HepG2 (cell line): ENCODE results near the gene DPH1. TPM values are rescaled to one million over a fixed set of nuclear protein-coding genes. Genes with fewer than 3 reads are reported as not detected.
A peak's percentile ranks its signal among the peaks of the same experiment; 100 is the strongest.

ENCODE experiments used
- ATAC-seq: fragments of 200-7000 bp; cut with Tn5 transposase; 3 replicates; pipeline ENCODE4 v1.9.1; 2020; ENCODE audit warnings: mild to moderate bottlenecking, moderate library complexity
- BruUV-seq: library from RNA; stranded (reverse); fragments of 400-500 nt; replicated peaks from 2 replicates; lab custom pipeline; 2021; lab: Mats Ljungman, UMichigan
- CTCF ChIA-PET: fragments of 300-600 bp; formaldehyde crosslinking; extraction: SDS; loops from one replicate; lab custom pipeline; 2021; ENCODE audit warnings: low total read pairs, inconsistent platforms, low intra/inter-chr PET ratio; lab: Yijun Ruan, JAX
- POLR2A ChIA-PET: fragments of 350-600 bp; sonication (Branson Sonifier 250); formaldehyde crosslinking; loops from one replicate; lab custom pipeline; 2020; ENCODE audit warnings: antibody characterized with exemption, inconsistent platforms; lab: Yijun Ruan, JAX
- DNase-seq: peaks from one replicate; pipeline ENCODE4 v3.0.0-alpha.2; 2015; ENCODE audit warnings: low spot score
- FAIRE-seq: peaks from 3 replicates; lab custom pipeline; 2011; peaks lifted over from hg19 to GRCh38; lab: Jason Lieb, UNC
- H2AFZ ChIP-seq: one replicate; pipeline ENCODE4 v1.6.1; 2011; ENCODE audit warnings: low read length, inconsistent platforms
- H3K27ac ChIP-seq: fragments of 300-600 bp; 3 replicates; pipeline ENCODE4 v1.8.0; 2011; ENCODE audit warnings: mixed run types, mild to moderate bottlenecking, mixed read lengths, low read length, inconsistent platforms; ENCODE audit not compliant: insufficient read depth; ENCODE audit errors: extremely low read length
- H3K27me3 ChIP-seq, 2 experiments: fragments of 200-600 bp in 1 of 2; 2 replicates in 1 of 2; 3 replicates in 1 of 2; pipeline versions ENCODE4 v1.6.0 to v1.8.0; 2011; ENCODE audit warnings: low read length in 2 of 2, mild to moderate bottlenecking in 2 of 2, moderate library complexity in 2 of 2, inconsistent platforms in 1 of 2; ENCODE audit not compliant: insufficient read depth in 2 of 2, control insufficient read depth in 1 of 2
- H3K36me3 ChIP-seq, 2 experiments: fragments of 200-600 bp in 1 of 2; replicated peaks in 1 of 2; 2 replicates in 1 of 2; 3 replicates in 1 of 2; pipeline versions ENCODE4 v1.5.1 to v1.8.0; 2011; ENCODE audit warnings: low read length in 2 of 2, inconsistent platforms in 1 of 2; ENCODE audit not compliant: insufficient read depth in 2 of 2, control insufficient read depth in 1 of 2
- H3K4me1 ChIP-seq: 2 replicates; pipeline ENCODE4 v1.5.1; 2012; ENCODE audit warnings: low read length, inconsistent platforms; ENCODE audit not compliant: insufficient read depth
- H3K4me2 ChIP-seq: 2 replicates; pipeline ENCODE4 v1.6.0; 2011; ENCODE audit warnings: low read depth, low read length, inconsistent platforms
- H3K4me3 ChIP-seq, 3 experiments: fragments of 200-600 bp in 1 of 3; sonication (generic), shearing (Covaris generic) in 1 of 3; replicated peaks in 1 of 3; 2 replicates each; pipeline ENCODE4 v1.5.1; 2011 to 2016; ENCODE audit warnings: low read length in 3 of 3, inconsistent platforms in 2 of 3, low read depth in 2 of 3, mild to moderate bottlenecking in 2 of 3, control low read depth in 1 of 3, mixed read lengths in 1 of 3; ENCODE audit not compliant: insufficient read depth in 1 of 3
- H3K79me2 ChIP-seq: one replicate; pipeline ENCODE4 v1.6.1; 2011; ENCODE audit warnings: low read length, inconsistent platforms; ENCODE audit not compliant: insufficient read depth
- H3K9ac ChIP-seq: 2 replicates; pipeline ENCODE4 v1.6.0; 2011; ENCODE audit warnings: mild to moderate bottlenecking, low read depth, low read length, inconsistent platforms; ENCODE audit not compliant: insufficient read depth
- H3K9me3 ChIP-seq: 2 replicates; pipeline ENCODE4 v1.5.1; 2012; ENCODE audit warnings: mild to moderate bottlenecking, low read length
- H4K20me1 ChIP-seq: 2 replicates; pipeline ENCODE4 v1.6.0; 2011; ENCODE audit warnings: inconsistent platforms, mild to moderate bottlenecking, low read length, moderate library complexity; ENCODE audit not compliant: insufficient read depth
- HNRNPL ChIP-seq: fragments of 200-400 bp; formaldehyde crosslinking; IDR thresholded peaks from 2 replicates; pipeline ENCODE4 v1.6.1; 2017; ENCODE audit warnings: mild to moderate bottlenecking, low read depth, low read length
- NFE2L2 ChIP-seq: fragments of 150-350 bp; IDR thresholded peaks from 2 replicates; pipeline ENCODE4 v1.6.1; 2014; ENCODE audit warnings: low read length
- SMAD9 ChIP-seq: sonication (generic); formaldehyde crosslinking; IDR thresholded peaks from 2 replicates; pipeline ENCODE4 v1.5.1; 2020; ENCODE audit warnings: mild to moderate bottlenecking, missing genetic modification reagents
- ZBTB20 ChIP-seq: sonication (generic); formaldehyde crosslinking; IDR thresholded peaks from 2 replicates; pipeline ENCODE4 v1.8.1; 2023; ENCODE audit warnings: missing genetic modification reagents, low read depth, mild to moderate bottlenecking, borderline replicate concordance
- ZBTB21 ChIP-seq: sonication (generic); formaldehyde crosslinking; IDR thresholded peaks from 2 replicates; pipeline ENCODE4 v1.4.0; 2020; ENCODE audit warnings: missing genetic modification reagents
- ZNF615 ChIP-seq: sonication (generic); formaldehyde crosslinking; IDR thresholded peaks from 2 replicates; pipeline ENCODE4 v1.5.0; 2020; ENCODE audit warnings: mild to moderate bottlenecking, missing genetic modification reagents, borderline replicate concordance
- WGBS: methylation state at CpG from one replicate; pipeline ENCODE4 v1.1.6; 2017; ENCODE audit warnings: low lambda C conversion rate; 5-methylcytosine and 5-hydroxymethylcytosine counted together
- in situ Hi-C: cut with HindIII; loops from 2 replicates; pipeline ENCODE4 v1.10.0; 2017; ENCODE audit warnings: low pct_unique_long_range_greater_than_20kb; ENCODE audit not compliant: extremely low pct_ligation_motif_present
- intact Hi-C: fragments of 100-400 bp; cut with micrococcal nuclease; formaldehyde crosslinking; loops from one replicate; pipeline ENCODE4 v1.10.0; 2022; ENCODE audit not compliant: unreplicated experiment
- polyA plus RNA-seq, 8 experiments: library from polyadenylated mRNA; depleted of rRNA in 3 of 8; stranded (reverse) in 7 of 8; unstranded in 1 of 8; fragments of >200 nt; fragmentation: Illumina TruSeq in 4 of 8; extraction: Trizol in 4 of 8; gene quantifications; 2 replicates each; pipeline versions ENCODE4 v1.2.1 to v1.2.3, GENCODE V29; 2011 to 2016; ENCODE audit warnings: low read depth in 4 of 8, missing spikeins in 1 of 8, mixed read lengths in 1 of 8; ENCODE audit not compliant: insufficient read depth in 1 of 8
- total RNA-seq, 5 experiments: library from RNA; depleted of rRNA; stranded (reverse); fragments of >200 nt; fragmentation: Illumina TruSeq; extraction: Trizol; gene quantifications; 2 replicates each; pipeline ENCODE4 v1.2.3, GENCODE V29; 2016; ENCODE audit warnings: low read depth in 1 of 5
- TF ChIP-seq, protein P1 (sequence below): fragments of 450-650 bp; IDR thresholded peaks from 2 replicates; pipeline ENCODE4 v1.6.1; 2017
- TF ChIP-seq, protein P2 (sequence below): sonication (generic); formaldehyde crosslinking; IDR thresholded peaks from 2 replicates; pipeline ENCODE4 v1.8.0; 2022; ENCODE audit warnings: low read depth, missing genetic modification reagents
- TF ChIP-seq, protein P3 (sequence below): sonication (generic); formaldehyde crosslinking; IDR thresholded peaks from 2 replicates; pipeline ENCODE4 v1.5.0; 2020; ENCODE audit warnings: missing genetic modification reagents, mild to moderate bottlenecking, borderline replicate concordance

The DPH1 gene
- total and polyA plus RNA-seq, 2 of the 13 experiments (the other 11 are each of a cell fraction or from before 2014, with no cell fraction given): 25.3 to 42.8 TPM

DNA sequence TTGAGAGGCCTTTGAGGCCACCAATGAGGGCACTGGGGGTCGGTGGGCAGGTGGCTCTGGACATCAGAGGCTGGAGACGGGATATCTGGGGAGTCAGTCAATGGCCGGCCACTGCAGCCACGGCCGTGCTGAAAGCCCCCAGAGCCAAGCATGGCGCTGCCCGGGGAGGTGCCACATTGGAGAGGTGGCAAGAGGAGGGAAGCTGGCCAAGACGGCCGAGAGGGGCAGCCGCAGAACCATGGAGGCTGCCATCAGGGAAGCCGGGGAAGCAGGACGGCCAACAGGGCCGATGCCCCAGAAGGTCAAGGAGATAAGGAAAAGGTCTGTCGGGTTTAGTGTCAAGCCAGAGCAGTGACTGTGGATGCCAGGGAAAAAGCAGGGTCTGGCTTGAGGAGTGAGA lies 14.6 kb upstream of the DPH1 start:
- no peaks in the 10 kb centered on the region for H4K20me1 ChIP-seq
- no peak overlapping the region for H2AFZ ChIP-seq
- no TSS peak for BruUV-seq
- TF ChIP-seq, protein P1, sequence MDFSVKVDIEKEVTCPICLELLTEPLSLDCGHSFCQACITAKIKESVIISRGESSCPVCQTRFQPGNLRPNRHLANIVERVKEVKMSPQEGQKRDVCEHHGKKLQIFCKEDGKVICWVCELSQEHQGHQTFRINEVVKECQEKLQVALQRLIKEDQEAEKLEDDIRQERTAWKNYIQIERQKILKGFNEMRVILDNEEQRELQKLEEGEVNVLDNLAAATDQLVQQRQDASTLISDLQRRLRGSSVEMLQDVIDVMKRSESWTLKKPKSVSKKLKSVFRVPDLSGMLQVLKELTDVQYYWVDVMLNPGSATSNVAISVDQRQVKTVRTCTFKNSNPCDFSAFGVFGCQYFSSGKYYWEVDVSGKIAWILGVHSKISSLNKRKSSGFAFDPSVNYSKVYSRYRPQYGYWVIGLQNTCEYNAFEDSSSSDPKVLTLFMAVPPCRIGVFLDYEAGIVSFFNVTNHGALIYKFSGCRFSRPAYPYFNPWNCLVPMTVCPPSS: no peak
- TF ChIP-seq ZBTB20 (CRISPR knock-in tag) (no peak), ZBTB21 (CRISPR knock-in tag) (no peak), SMAD9 (CRISPR knock-in tag) (no peak), NFE2L2 (no peak), HNRNPL (0 out of 2 replicates have a peak, but pooled peaks have one; percentile 33), ZNF615 (no peak)
- TF ChIP-seq, protein P2, sequence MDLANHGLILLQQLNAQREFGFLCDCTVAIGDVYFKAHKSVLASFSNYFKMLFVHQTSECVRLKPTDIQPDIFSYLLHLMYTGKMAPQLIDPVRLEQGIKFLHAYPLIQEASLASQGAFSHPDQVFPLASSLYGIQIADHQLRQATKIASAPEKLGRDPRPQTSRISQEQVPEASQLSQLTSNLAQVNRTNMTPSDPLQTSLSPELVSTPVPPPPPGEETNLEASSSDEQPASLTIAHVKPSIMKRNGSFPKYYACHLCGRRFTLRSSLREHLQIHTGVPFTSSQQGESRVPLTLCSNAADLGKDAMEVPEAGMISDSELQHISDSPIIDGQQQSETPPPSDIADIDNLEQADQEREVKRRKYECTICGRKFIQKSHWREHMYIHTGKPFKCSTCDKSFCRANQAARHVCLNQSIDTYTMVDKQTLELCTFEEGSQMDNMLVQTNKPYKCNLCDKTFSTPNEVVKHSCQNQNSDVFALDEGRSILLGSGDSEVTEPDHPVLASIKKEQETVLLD (CRISPR knock-in tag): no peak
- TF ChIP-seq, protein P3, sequence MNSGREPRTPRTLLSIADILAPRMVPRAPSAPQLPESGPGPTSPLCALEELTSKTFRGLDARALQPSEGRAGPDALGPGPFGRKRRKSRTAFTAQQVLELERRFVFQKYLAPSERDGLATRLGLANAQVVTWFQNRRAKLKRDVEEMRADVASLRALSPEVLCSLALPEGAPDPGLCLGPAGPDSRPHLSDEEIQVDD (CRISPR knock-in tag): no peak
- no peaks in the 10 kb centered on the region for H3K4me1 ChIP-seq
- H3K4me3 ChIP-seq: no peak overlapping the region
- in situ Hi-C loops (no loop called here), intact Hi-C loops (no loop called here)
- POLR2A ChIA-PET: no interaction called here
- no peaks in the 10 kb centered on the region for H3K36me3 ChIP-seq
- WGBS: 59% methylated on average over 12 of the region's 14 CpGs
- H3K9ac ChIP-seq: no peak overlapping the region
- peaks cover 7 to 33% of the 10 kb centered on the region in 2 experiments; a peak in 4 of 5 replicates for H3K27me3 ChIP-seq
- CTCF ChIA-PET: no interaction called here
- no peaks in the 10 kb centered on the region for H3K79me2 ChIP-seq
- no peak overlapping the region for H3K4me2 ChIP-seq
- H3K9me3 ChIP-seq: no peaks in the 10 kb centered on the region
- no peak for DNase-seq
- FAIRE-seq: no peak
- no peak for ATAC-seq
- no peak overlapping the region for H3K27ac ChIP-seq
